Measurements from ENCODE around the gene SLC19A1. TPM values are rescaled to one million over a fixed set of nuclear protein-coding genes. Genes with fewer than 3 reads are reported as not detected.

Gene SLC19A1
- total and polyA plus RNA-seq, 2 donors (not counting 1 experiment from before 2014, with no cell fraction given): 1.7 to 2.1 TPM

GRCh38 chr21:45573452-45574035 is 31.3 kb upstream of the SLC19A1 start:
- H3K4me3 ChIP-seq (replicated peaks in 1 of 4; ENCODE audit: control extremely low read depth in 1 of 4, insufficient read depth in 1 of 4, low read depth in 3 of 4, low read length in 4 of 4): no peak overlapping the region

GRCh38 chr21:45572783-45573451 is 30.7 kb upstream of the SLC19A1 start:
- DNase-seq (ENCODE audit: low read depth in 2 of 2): no peak
- Histone ChIP-seq H3K79me2 (ENCODE audit: control insufficient read depth, insufficient read depth, low read length) (no peaks in the 10 kb centered on the region), H3K27ac (ENCODE audit: insufficient read depth, low read length) (no peak overlapping the region), H3K9me3 (ENCODE audit: control insufficient read depth, insufficient read depth, low read depth, low read length) (no peaks in the 10 kb centered on the region), H3K27me3 (ENCODE audit: control insufficient read depth, insufficient read depth, low read length) (no peaks in the 10 kb centered on the region), H3K36me3 (ENCODE audit: control insufficient read depth, insufficient read depth, low read length) (no peaks in the 10 kb centered on the region), H4K20me1 (ENCODE audit: control insufficient read depth, extremely low read depth, insufficient read depth, low read length) (no peaks in the 10 kb centered on the region), H3K4me3 (replicated peaks in 1 of 4; ENCODE audit: control extremely low read depth in 1 of 4, insufficient read depth in 1 of 4, low read depth in 3 of 4, low read length in 4 of 4) (no peak overlapping the region), H2AFZ (ENCODE audit: low read length) (no peak overlapping the region), H3K9ac (ENCODE audit: insufficient read depth, low read length) (no peak overlapping the region), H3K4me2 (ENCODE audit: extremely low read depth, insufficient read depth, low read length) (no peak overlapping the region), H3K4me1 (ENCODE audit: control insufficient read depth, extremely low read depth, insufficient read depth, low read length) (no peaks in the 10 kb centered on the region)
- TF ChIP-seq EZH2 (IDR thresholded peaks at IDR 0.05; ENCODE audit: low read length, missing control alignments) (no peak), CTCF (conservative IDR thresholded peaks at IDR 0.05 in 1 of 2, IDR thresholded peaks at IDR 0.05 in 1 of 2; ENCODE audit: low read depth in 1 of 2, low read length in 2 of 2) (no peak)

More at GRCh38 chr21:45573452-45574035, 31.3 kb upstream of the SLC19A1 start:
- Histone ChIP-seq H3K27ac (ENCODE audit: insufficient read depth, low read length) (no peak overlapping the region), H2AFZ (ENCODE audit: low read length) (no peak overlapping the region), H3K9me3 (ENCODE audit: control insufficient read depth, insufficient read depth, low read depth, low read length) (no peaks in the 10 kb centered on the region), H4K20me1 (ENCODE audit: control insufficient read depth, extremely low read depth, insufficient read depth, low read length) (no peaks in the 10 kb centered on the region), H3K9ac (ENCODE audit: insufficient read depth, low read length) (no peak overlapping the region), H3K36me3 (ENCODE audit: control insufficient read depth, insufficient read depth, low read length) (no peaks in the 10 kb centered on the region), H3K4me2 (ENCODE audit: extremely low read depth, insufficient read depth, low read length) (no peak overlapping the region), H3K79me2 (ENCODE audit: control insufficient read depth, insufficient read depth, low read length) (no peaks in the 10 kb centered on the region), H3K4me1 (ENCODE audit: control insufficient read depth, extremely low read depth, insufficient read depth, low read length) (no peaks in the 10 kb centered on the region), H3K27me3 (ENCODE audit: control insufficient read depth, insufficient read depth, low read length) (no peaks in the 10 kb centered on the region)
- TF ChIP-seq EZH2 (IDR thresholded peaks at IDR 0.05; ENCODE audit: low read length, missing control alignments) (no peak), CTCF (conservative IDR thresholded peaks at IDR 0.05 in 1 of 2, IDR thresholded peaks at IDR 0.05 in 1 of 2; ENCODE audit: low read depth in 1 of 2, low read length in 2 of 2) (no peak)
- no peak for DNase-seq (ENCODE audit: low read depth in 2 of 2)

GRCh38 chr21:45572231-45572630 is 30.0 kb upstream of the SLC19A1 start:
- Histone ChIP-seq H3K4me1 (ENCODE audit: control insufficient read depth, extremely low read depth, insufficient read depth, low read length) (no peaks in the 10 kb centered on the region), H3K27ac (ENCODE audit: insufficient read depth, low read length) (no peak overlapping the region)

More at GRCh38 chr21:45572231-45572630, 30.0 kb upstream of the SLC19A1 start:
- H3K4me2 ChIP-seq (ENCODE audit: extremely low read depth, insufficient read depth, low read length): no peak overlapping the region
- H3K4me3 ChIP-seq (replicated peaks in 1 of 4; ENCODE audit: control extremely low read depth in 1 of 4, insufficient read depth in 1 of 4, low read depth in 3 of 4, low read length in 4 of 4): no peak overlapping the region
- DNase-seq (ENCODE audit: low read depth in 2 of 2): no peak
- peaks cover 2% of the 10 kb centered on the region for H3K27me3 ChIP-seq (ENCODE audit: control insufficient read depth, insufficient read depth, low read length)
- H3K36me3 ChIP-seq (ENCODE audit: control insufficient read depth, insufficient read depth, low read length): no peaks in the 10 kb centered on the region
- no peaks in the 10 kb centered on the region for H4K20me1 ChIP-seq (ENCODE audit: control insufficient read depth, extremely low read depth, insufficient read depth, low read length)
- H3K9me3 ChIP-seq (ENCODE audit: control insufficient read depth, insufficient read depth, low read depth, low read length): no peaks in the 10 kb centered on the region
- H3K79me2 ChIP-seq (ENCODE audit: control insufficient read depth, insufficient read depth, low read length): no peaks in the 10 kb centered on the region
- no peak for TF ChIP-seq EZH2 (IDR thresholded peaks at IDR 0.05; ENCODE audit: low read length, missing control alignments)
- no peak for TF ChIP-seq CTCF (conservative IDR thresholded peaks at IDR 0.05 in 1 of 2, IDR thresholded peaks at IDR 0.05 in 1 of 2; ENCODE audit: low read depth in 1 of 2, low read length in 2 of 2)
- no peak overlapping the region for H3K9ac ChIP-seq (ENCODE audit: insufficient read depth, low read length)
- no peak overlapping the region for H2AFZ ChIP-seq (ENCODE audit: low read length)
